SK-N-SH treated with all-trans-retinoic acid at 6 μM for 48 hours (cell line): Measurements from ENCODE around the gene NCAM2.

Experiments used
- ATAC-seq: fragments of 200-7000 bp; cut with Tn5 transposase; 3 replicates; pipeline ENCODE4 v1.9.1; 2020; ENCODE audit warnings: mild to moderate bottlenecking, moderate library complexity
- ARNTL ChIP-seq: fragments of 450-650 bp; formaldehyde crosslinking; IDR thresholded peaks from 2 replicates; pipeline ENCODE4 v1.5.0; 2020; ENCODE audit warnings: low read depth, mild to moderate bottlenecking, moderate library complexity, borderline replicate concordance
- BACH2 ChIP-seq: fragments of 250-450 bp; sonication (Bioruptor Pico); IDR thresholded peaks from 2 replicates; pipeline ENCODE4 v1.9.0; 2021; ENCODE audit warnings: mild to moderate bottlenecking, borderline replicate concordance
- CREB5 ChIP-seq: fragments of 250-450 bp; sonication (Bioruptor Pico); IDR thresholded peaks from 2 replicates; pipeline ENCODE4 v1.5.1; 2020; ENCODE audit warnings: low read depth, mild to moderate bottlenecking, moderate library complexity
- CSDC2 ChIP-seq: fragments of 250-450 bp; sonication (Bioruptor Pico); IDR thresholded peaks from 2 replicates; pipeline ENCODE4 v1.5.0; 2020; ENCODE audit warnings: mild to moderate bottlenecking, moderate library complexity
- ESRRG ChIP-seq: fragments of 250-450 bp; sonication (Bioruptor Pico); IDR thresholded peaks from 2 replicates; pipeline ENCODE4 v1.6.1; 2021; ENCODE audit warnings: mild to moderate bottlenecking
- GLIS3 ChIP-seq: fragments of 250-450 bp; sonication (Bioruptor Pico); IDR thresholded peaks from 2 replicates; pipeline ENCODE4 v1.5.0; 2020; ENCODE audit warnings: mild to moderate bottlenecking, moderate library complexity
- ISL1 ChIP-seq: fragments of 250-450 bp; sonication (Bioruptor Pico); IDR thresholded peaks from 2 replicates; pipeline ENCODE4 v2.1.2; 2022; ENCODE audit warnings: mild to moderate bottlenecking, moderate library complexity
- RARB ChIP-seq: fragments of 250-450 bp; sonication (Bioruptor Pico); IDR thresholded peaks from 2 replicates; pipeline ENCODE4 v1.8.0; 2021; ENCODE audit warnings: mild to moderate bottlenecking, moderate library complexity
- SNAI2 ChIP-seq: fragments of 250-450 bp; sonication (Bioruptor Pico); IDR thresholded peaks from 2 replicates; pipeline ENCODE4 v1.5.0; 2020; ENCODE audit warnings: mild to moderate bottlenecking, moderate library complexity
- TCF4 ChIP-seq: fragments of 250-450 bp; sonication (Bioruptor Pico); IDR thresholded peaks from 2 replicates; pipeline ENCODE4 v1.8.0; 2021; ENCODE audit warnings: mild to moderate bottlenecking, moderate library complexity, borderline replicate concordance
- TOX ChIP-seq: fragments of 250-450 bp; sonication (Bioruptor Pico); IDR thresholded peaks from 2 replicates; pipeline ENCODE4 v1.8.0; 2021; ENCODE audit warnings: mild to moderate bottlenecking, moderate library complexity, borderline replicate concordance
- TSHZ2 ChIP-seq: fragments of 250-450 bp; sonication (Bioruptor Pico); IDR thresholded peaks from 2 replicates; pipeline ENCODE4 v1.5.0; 2020; ENCODE audit warnings: mild to moderate bottlenecking, moderate library complexity
- ZFP3 ChIP-seq: fragments of 250-450 bp; sonication (Bioruptor Pico); IDR thresholded peaks from 2 replicates; pipeline ENCODE4 v1.5.0; 2020; ENCODE audit warnings: mild to moderate bottlenecking, moderate library complexity
- ZFP30 ChIP-seq: fragments of 450-650 bp; formaldehyde crosslinking; IDR thresholded peaks from 2 replicates; pipeline ENCODE4 v1.5.0; 2022; ENCODE audit warnings: mild to moderate bottlenecking, moderate library complexity
- ZNF565 ChIP-seq: fragments of 450-650 bp; formaldehyde crosslinking; conservative IDR thresholded peaks from 2 replicates; pipeline ENCODE4 v1.5.0; 2020; ENCODE audit warnings: low read depth, mild to moderate bottlenecking, moderate library complexity
- ZNF70 ChIP-seq: fragments of 450-650 bp; formaldehyde crosslinking; IDR thresholded peaks from 2 replicates; pipeline ENCODE4 v1.5.0; 2020; ENCODE audit warnings: mild to moderate bottlenecking, moderate library complexity
- ZNF8 ChIP-seq: fragments of 450-650 bp; formaldehyde crosslinking; IDR thresholded peaks from 2 replicates; pipeline ENCODE4 v1.5.0; 2020; ENCODE audit warnings: mild to moderate bottlenecking, moderate library complexity
- TF ChIP-seq, protein P1 (sequence below): fragments of 250-450 bp; sonication (Bioruptor Pico); IDR thresholded peaks from 2 replicates; pipeline ENCODE4 v1.8.0; 2021; ENCODE audit warnings: low read depth, mild to moderate bottlenecking, moderate library complexity, borderline replicate concordance
- TF ChIP-seq, protein P2 (sequence below): fragments of 250-450 bp; sonication (Bioruptor Pico); IDR thresholded peaks from 2 replicates; pipeline ENCODE4 v1.8.0; 2020; ENCODE audit warnings: mild to moderate bottlenecking, moderate library complexity, borderline replicate concordance
- TF ChIP-seq, protein P3 (sequence below): fragments of 250-450 bp; sonication (Bioruptor Pico); IDR thresholded peaks from 2 replicates; pipeline ENCODE4 v1.5.1; 2021; ENCODE audit warnings: mild to moderate bottlenecking, moderate library complexity

The NCAM2 gene

DNA sequence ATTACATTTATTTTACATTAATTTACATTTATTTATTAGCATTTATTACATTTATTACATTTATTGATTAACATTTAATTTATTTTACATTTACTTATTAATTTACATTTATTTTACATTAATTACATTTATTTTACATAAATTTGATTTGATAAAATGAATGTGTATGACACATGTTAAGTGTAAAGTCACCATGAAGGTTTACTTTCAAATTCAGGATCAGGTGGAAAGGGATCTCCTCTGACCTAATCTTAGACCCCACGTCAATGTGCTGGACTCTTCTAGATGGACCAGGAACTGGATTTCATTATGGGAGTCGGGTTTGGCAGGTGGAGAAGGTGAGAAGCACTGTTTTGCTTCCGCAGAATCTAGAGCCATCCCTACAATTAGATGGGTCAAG lies 76.1 kb downstream of the NCAM2 start:
- no peak for TF ChIP-seq ISL1 (CRISPR knock-in tag)
- TF ChIP-seq, protein P1, sequence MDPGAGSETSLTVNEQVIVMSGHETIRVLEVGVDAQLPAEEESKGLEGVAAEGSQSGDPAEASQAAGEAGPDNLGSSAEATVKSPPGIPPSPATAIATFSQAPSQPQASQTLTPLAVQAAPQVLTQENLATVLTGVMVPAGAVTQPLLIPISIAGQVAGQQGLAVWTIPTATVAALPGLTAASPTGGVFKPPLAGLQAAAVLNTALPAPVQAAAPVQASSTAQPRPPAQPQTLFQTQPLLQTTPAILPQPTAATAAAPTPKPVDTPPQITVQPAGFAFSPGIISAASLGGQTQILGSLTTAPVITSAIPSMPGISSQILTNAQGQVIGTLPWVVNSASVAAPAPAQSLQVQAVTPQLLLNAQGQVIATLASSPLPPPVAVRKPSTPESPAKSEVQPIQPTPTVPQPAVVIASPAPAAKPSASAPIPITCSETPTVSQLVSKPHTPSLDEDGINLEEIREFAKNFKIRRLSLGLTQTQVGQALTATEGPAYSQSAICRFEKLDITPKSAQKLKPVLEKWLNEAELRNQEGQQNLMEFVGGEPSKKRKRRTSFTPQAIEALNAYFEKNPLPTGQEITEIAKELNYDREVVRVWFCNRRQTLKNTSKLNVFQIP (CRISPR knock-in tag) = no peak
- TF ChIP-seq CSDC2 (CRISPR knock-in tag) = no peak
- TF ChIP-seq ESRRG (CRISPR knock-in tag) = no peak
- no peak for TF ChIP-seq ZFP3 (CRISPR knock-in tag)
- no peak for TF ChIP-seq RARB (CRISPR knock-in tag)
- ATAC-seq = no peak

DNA sequence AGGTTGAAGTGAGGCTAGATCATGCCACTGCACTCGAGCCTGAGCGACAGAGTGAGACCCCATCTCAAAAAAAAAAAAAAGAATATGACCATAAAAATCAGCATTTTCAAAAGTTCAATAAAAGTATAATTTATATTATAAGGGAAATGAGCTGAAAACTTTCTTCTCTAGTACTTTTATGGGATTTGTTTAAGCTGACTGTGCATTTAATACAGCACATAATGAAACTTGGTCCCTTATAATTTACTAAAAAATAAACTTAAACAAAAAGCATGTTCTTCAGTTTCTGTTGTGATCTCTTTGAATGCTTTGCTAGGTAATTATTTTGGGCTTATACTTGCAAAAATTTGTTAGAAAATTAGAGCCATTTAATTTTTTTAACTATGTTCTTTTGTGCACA lies 77.8 kb downstream of the NCAM2 start:
- no peak for ATAC-seq
- TF ChIP-seq ZNF70 (no peak), ESRRG (CRISPR knock-in tag) (no peak), CREB5 (CRISPR knock-in tag) (no peak), SNAI2 (CRISPR knock-in tag) (no peak), ZFP3 (CRISPR knock-in tag) (no peak), ISL1 (CRISPR knock-in tag) (no peak), TSHZ2 (CRISPR knock-in tag) (no peak), TOX (CRISPR knock-in tag) (no peak)
- TF ChIP-seq, protein P2, sequence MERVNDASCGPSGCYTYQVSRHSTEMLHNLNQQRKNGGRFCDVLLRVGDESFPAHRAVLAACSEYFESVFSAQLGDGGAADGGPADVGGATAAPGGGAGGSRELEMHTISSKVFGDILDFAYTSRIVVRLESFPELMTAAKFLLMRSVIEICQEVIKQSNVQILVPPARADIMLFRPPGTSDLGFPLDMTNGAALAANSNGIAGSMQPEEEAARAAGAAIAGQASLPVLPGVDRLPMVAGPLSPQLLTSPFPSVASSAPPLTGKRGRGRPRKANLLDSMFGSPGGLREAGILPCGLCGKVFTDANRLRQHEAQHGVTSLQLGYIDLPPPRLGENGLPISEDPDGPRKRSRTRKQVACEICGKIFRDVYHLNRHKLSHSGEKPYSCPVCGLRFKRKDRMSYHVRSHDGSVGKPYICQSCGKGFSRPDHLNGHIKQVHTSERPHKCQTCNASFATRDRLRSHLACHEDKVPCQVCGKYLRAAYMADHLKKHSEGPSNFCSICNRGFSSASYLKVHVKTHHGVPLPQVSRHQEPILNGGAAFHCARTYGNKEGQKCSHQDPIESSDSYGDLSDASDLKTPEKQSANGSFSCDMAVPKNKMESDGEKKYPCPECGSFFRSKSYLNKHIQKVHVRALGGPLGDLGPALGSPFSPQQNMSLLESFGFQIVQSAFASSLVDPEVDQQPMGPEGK (CRISPR knock-in tag) = no peak
- TF ChIP-seq, protein P1 (CRISPR knock-in tag) = no peak

GRCh38 chr21:21076491-21076890 lies 78.3 kb downstream of the NCAM2 start:
- no peak for TF ChIP-seq ESRRG (CRISPR knock-in tag)
- no peak for ATAC-seq

- no peak for ATAC-seq
- TF ChIP-seq, protein P1 (CRISPR knock-in tag) = no peak
- no peak for TF ChIP-seq TSHZ2 (CRISPR knock-in tag)
- TF ChIP-seq ARNTL (CRISPR knock-in tag) = no peak
- TF ChIP-seq GLIS3 (CRISPR knock-in tag) = no peak
- TF ChIP-seq ZNF70 = no peak
- no peak for TF ChIP-seq TOX (CRISPR knock-in tag)
- no peak for TF ChIP-seq ZFP3 (CRISPR knock-in tag)
- TF ChIP-seq, protein P3, sequence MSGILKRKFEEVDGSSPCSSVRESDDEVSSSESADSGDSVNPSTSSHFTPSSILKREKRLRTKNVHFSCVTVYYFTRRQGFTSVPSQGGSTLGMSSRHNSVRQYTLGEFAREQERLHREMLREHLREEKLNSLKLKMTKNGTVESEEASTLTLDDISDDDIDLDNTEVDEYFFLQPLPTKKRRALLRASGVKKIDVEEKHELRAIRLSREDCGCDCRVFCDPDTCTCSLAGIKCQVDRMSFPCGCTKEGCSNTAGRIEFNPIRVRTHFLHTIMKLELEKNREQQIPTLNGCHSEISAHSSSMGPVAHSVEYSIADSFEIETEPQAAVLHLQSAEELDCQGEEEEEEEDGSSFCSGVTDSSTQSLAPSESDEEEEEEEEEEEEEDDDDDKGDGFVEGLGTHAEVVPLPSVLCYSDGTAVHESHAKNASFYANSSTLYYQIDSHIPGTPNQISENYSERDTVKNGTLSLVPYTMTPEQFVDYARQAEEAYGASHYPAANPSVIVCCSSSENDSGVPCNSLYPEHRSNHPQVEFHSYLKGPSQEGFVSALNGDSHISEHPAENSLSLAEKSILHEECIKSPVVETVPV (CRISPR knock-in tag) = no peak
- TF ChIP-seq SNAI2 (CRISPR knock-in tag) = no peak
- TF ChIP-seq CSDC2 (CRISPR knock-in tag) = no peak
- no peak for TF ChIP-seq ZNF8
- TF ChIP-seq ZFP30 (CRISPR knock-in tag) = no peak
- TF ChIP-seq ZNF565 (CRISPR knock-in tag) = no peak
- TF ChIP-seq TCF4 (CRISPR knock-in tag) = no peak
- TF ChIP-seq BACH2 (CRISPR knock-in tag) = no peak
Measured at GRCh38 chr21:21079646-21080045, 81.4 kb downstream of the NCAM2 start.
